Astrocyte (in vitro differentiated cells and primary cell): ENCODE measurements around the gene RHBDL1.

Source experiments
- EZH2 ChIP-seq: IDR thresholded peaks from 2 replicates; pipeline ENCODE4 v1.6.1; 2012; ENCODE audit warnings: mild to moderate bottlenecking, low read length, inconsistent platforms; ENCODE audit not compliant: insufficient read depth
- TF ChIP-seq, protein P1 (sequence below): IDR thresholded peaks from 2 replicates; pipeline ENCODE4 v1.5.1; 2011; ENCODE audit warnings: low read depth, mild to moderate bottlenecking, inconsistent platforms, low read length, moderate library complexity; ENCODE audit not compliant: insufficient read depth

- TF ChIP-seq, protein P1, sequence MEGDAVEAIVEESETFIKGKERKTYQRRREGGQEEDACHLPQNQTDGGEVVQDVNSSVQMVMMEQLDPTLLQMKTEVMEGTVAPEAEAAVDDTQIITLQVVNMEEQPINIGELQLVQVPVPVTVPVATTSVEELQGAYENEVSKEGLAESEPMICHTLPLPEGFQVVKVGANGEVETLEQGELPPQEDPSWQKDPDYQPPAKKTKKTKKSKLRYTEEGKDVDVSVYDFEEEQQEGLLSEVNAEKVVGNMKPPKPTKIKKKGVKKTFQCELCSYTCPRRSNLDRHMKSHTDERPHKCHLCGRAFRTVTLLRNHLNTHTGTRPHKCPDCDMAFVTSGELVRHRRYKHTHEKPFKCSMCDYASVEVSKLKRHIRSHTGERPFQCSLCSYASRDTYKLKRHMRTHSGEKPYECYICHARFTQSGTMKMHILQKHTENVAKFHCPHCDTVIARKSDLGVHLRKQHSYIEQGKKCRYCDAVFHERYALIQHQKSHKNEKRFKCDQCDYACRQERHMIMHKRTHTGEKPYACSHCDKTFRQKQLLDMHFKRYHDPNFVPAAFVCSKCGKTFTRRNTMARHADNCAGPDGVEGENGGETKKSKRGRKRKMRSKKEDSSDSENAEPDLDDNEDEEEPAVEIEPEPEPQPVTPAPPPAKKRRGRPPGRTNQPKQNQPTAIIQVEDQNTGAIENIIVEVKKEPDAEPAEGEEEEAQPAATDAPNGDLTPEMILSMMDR, result no peak
- TF ChIP-seq EZH2, result no peak
Measured at GRCh38 chr16:643050-643368, 32.5 kb upstream of the RHBDL1 start.
